GM12874 (cell line): ENCODE measurements around the gene UNC5C.

Source experiments
- TF ChIP-seq, protein P1 (sequence below): IDR thresholded peaks from 2 replicates; pipeline ENCODE4 v1.5.1; 2011; ENCODE audit warnings: low read depth, mild to moderate bottlenecking, control low read depth, low read length, moderate library complexity; ENCODE audit not compliant: insufficient read depth

The UNC5C gene

GRCh38 chr4:95285797-95286196 lies 263.0 kb downstream of the UNC5C start:
- TF ChIP-seq, protein P1, sequence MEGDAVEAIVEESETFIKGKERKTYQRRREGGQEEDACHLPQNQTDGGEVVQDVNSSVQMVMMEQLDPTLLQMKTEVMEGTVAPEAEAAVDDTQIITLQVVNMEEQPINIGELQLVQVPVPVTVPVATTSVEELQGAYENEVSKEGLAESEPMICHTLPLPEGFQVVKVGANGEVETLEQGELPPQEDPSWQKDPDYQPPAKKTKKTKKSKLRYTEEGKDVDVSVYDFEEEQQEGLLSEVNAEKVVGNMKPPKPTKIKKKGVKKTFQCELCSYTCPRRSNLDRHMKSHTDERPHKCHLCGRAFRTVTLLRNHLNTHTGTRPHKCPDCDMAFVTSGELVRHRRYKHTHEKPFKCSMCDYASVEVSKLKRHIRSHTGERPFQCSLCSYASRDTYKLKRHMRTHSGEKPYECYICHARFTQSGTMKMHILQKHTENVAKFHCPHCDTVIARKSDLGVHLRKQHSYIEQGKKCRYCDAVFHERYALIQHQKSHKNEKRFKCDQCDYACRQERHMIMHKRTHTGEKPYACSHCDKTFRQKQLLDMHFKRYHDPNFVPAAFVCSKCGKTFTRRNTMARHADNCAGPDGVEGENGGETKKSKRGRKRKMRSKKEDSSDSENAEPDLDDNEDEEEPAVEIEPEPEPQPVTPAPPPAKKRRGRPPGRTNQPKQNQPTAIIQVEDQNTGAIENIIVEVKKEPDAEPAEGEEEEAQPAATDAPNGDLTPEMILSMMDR: no peak

- TF ChIP-seq, protein P1: no peak
Observed at GRCh38 chr4:95284655-95285054, 264.1 kb downstream of the UNC5C start.

DNA sequence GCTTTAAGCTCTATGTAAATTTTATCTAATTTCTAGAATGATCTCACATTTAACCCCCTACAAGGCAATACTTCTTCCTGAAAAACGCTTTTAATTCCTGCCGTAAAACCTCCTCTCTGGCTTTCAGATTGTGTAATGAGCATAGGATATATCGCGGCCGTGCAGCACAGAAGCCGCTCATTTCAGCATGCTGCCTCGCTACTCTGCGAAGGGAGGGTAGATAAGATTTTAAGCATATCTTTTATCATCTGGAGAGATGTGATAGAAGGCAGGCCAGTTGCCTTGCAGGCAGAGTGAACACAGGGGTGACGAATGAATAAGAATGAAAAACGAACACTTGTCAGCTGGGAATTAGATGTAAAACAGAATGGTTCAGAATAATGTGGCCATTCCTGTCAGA lies 265.5 kb downstream of the UNC5C start:
- TF ChIP-seq, protein P1: no peak

DNA sequence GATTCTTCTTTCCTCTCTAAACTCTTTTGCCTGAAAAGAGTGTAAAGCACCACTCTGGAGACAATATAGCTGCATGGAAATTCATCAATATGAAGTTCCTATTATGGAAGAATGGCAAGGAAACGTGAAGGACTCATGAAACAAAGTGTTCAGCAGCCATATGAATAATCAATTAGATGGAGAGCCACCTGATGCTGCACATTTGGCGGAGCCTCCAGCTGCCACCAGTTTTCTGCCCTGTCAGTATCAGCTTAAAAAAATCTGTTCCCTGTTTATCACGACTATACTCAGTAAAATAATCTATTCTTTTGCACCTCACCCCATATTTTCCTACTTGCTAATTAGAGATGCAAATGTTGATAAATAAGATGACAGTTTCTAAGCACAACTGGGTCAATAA lies 276.0 kb downstream of the UNC5C start:
- TF ChIP-seq, protein P1: no peak

DNA sequence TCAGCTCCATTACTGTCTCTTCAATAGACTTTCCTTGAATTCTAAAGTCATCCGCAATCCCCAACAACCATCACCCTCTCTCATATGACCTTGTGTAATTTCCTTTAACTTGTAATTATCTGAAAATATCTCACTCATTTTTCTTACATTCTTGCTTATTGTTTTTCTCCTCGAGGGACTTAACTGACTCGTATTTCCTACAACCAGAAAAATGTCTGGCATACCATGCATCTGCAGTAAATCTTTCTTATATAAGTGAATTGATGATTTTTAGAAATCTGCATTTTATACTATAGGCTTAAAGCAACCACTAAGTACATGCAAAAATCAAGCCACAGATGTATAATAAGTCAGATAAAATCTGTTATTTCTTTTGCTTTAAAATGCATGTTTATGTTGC lies 276.7 kb downstream of the UNC5C start:
- TF ChIP-seq, protein P1: no peak

- TF ChIP-seq, protein P1: no peak
Observed at GRCh38 chr4:95268819-95269565, 279.8 kb downstream of the UNC5C start.

- TF ChIP-seq, protein P1: no peak
Observed at GRCh38 chr4:95267081-95267480, 281.7 kb downstream of the UNC5C start.
